NCI-H1048 (cell line): ENCODE measurements around the gene ASPSCR1.

Experiments
- DNase-seq: peaks from one replicate; lab custom pipeline; 2025; lab: John Stamatoyannopoulos, UW

ASPSCR1 gene

GRCh38 chr17:81999976-82000802, 22.8 kb downstream of the ASPSCR1 start:
- no peak for DNase-seq

- no peak for DNase-seq
These were observed 23.6 kb downstream of the ASPSCR1 start for GRCh38 chr17:82000803-82001570.

GRCh38 chr17:82001571-82002056, 24.2 kb downstream of the ASPSCR1 start:
- DNase-seq: no peak

- no peak for DNase-seq
These were observed 26.3 kb downstream of the ASPSCR1 start for GRCh38 chr17:82003411-82004381.

- no peak for DNase-seq
These were observed 27.4 kb downstream of the ASPSCR1 start for GRCh38 chr17:82004517-82005455.

GRCh38 chr17:82005701-82006348, 28.4 kb downstream of the ASPSCR1 start:
- DNase-seq: no peak

GRCh38 chr17:82006468-82007227, 29.2 kb downstream of the ASPSCR1 start:
- no peak for DNase-seq

- DNase-seq: no peak
These were observed 29.7 kb downstream of the ASPSCR1 start for GRCh38 chr17:82007228-82007494.

- DNase-seq: no peak
These were observed 30.2 kb downstream of the ASPSCR1 start for GRCh38 chr17:82007495-82008257.

- no peak for DNase-seq
These were observed 31.0 kb downstream of the ASPSCR1 start for GRCh38 chr17:82008258-82008940.

GRCh38 chr17:82008941-82009405, 31.5 kb downstream of the ASPSCR1 start:
- no peak for DNase-seq

GRCh38 chr17:82009413-82009812, 32.0 kb downstream of the ASPSCR1 start:
- no peak for DNase-seq

GRCh38 chr17:82010575-82011525, 33.4 kb downstream of the ASPSCR1 start:
- DNase-seq: no peak

GRCh38 chr17:82011617-82012187, 34.3 kb downstream of the ASPSCR1 start:
- no peak for DNase-seq

- DNase-seq: no peak
These were observed 34.8 kb downstream of the ASPSCR1 start for GRCh38 chr17:82012261-82012639.

GRCh38 chr17:82012640-82013295, 35.3 kb downstream of the ASPSCR1 start:
- DNase-seq: no peak
